HCT116 (cell line): ENCODE measurements around the gene GPRC5B. TPM values are rescaled to one million over a fixed set of nuclear protein-coding genes. Genes with fewer than 3 reads are reported as not detected.

Experiments
- ATAC-seq: fragments of 200-7000 bp; cut with Tn5 transposase; 2 replicates; pipeline ENCODE4 v1.9.1; 2020; ENCODE audit warnings: mild to moderate bottlenecking, moderate library complexity
- BruUV-seq: library from RNA; stranded (reverse); fragments of 400-500 nt; replicated peaks from 2 replicates; lab custom pipeline; 2021; lab: Mats Ljungman, UMichigan
- CTCF ChIA-PET: fragments of 300-600 bp; sonication (Branson Sonifier 250); formaldehyde crosslinking; loops from one replicate; lab custom pipeline; 2021; ENCODE audit warnings: antibody characterized with exemption; lab: Charles Lee
- POLR2A ChIA-PET: fragments of 300-600, 350-600 bp; sonication (Branson Sonifier 250); formaldehyde crosslinking; loops from one replicate; lab custom pipeline; 2021; ENCODE audit warnings: antibody characterized with exemption; lab: Charles Lee
- RAD21 ChIA-PET, 2 experiments: fragments of 300-600 bp; sonication (Branson Sonifier 250); formaldehyde crosslinking; loops; one replicate each; lab custom pipeline; 2023; ENCODE audit warnings: low total read pairs in 2 of 2; ENCODE audit not compliant: uncharacterized antibody in 2 of 2, unreplicated experiment in 2 of 2, low non-redundant PET in 1 of 2; lab: Charles Lee
- DNase-seq: peaks from one replicate; pipeline ENCODE4 v3.0.0-alpha.2; 2010; ENCODE audit warnings: low read depth, low spot score
- H2AFZ ChIP-seq: fragments of 200-600 bp; shearing (Covaris generic), sonication (generic); 2 replicates; pipeline ENCODE4 v1.6.1; 2017; ENCODE audit warnings: low read depth, mixed run types, mixed read lengths, antibody characterized with exemption, low read length; ENCODE audit not compliant: poor library complexity, severe bottlenecking
- H3K27ac ChIP-seq: 2 replicates; pipeline ENCODE4 v1.5.1; 2012; ENCODE audit warnings: low read depth, low read length
- H3K27me3 ChIP-seq: fragments of 200-600 bp; sonication (generic); 2 replicates; pipeline ENCODE4 v1.6.1; 2016; ENCODE audit warnings: mixed run types, low read length, mixed read lengths; ENCODE audit not compliant: insufficient read depth
- H3K36me3 ChIP-seq, 2 experiments: fragments of 200-500 bp in 1 of 2; fragments of 200-600 bp in 1 of 2; sonication (Bioruptor generic) in 1 of 2; sonication (generic) in 1 of 2; 2 replicates each; pipeline versions ENCODE4 v1.5.1 to v1.6.1; 2014 to 2016; ENCODE audit warnings: low read length in 2 of 2, inconsistent platforms in 1 of 2, mixed read lengths in 1 of 2, mixed run types in 1 of 2; ENCODE audit not compliant: insufficient read depth in 2 of 2, control insufficient read depth in 1 of 2
- H3K4me1 ChIP-seq, 2 experiments: fragments of 200-600 bp in 1 of 2; sonication (generic) in 1 of 2; 2 replicates each; pipeline versions ENCODE4 v1.5.1 to v1.6.1; 2012 to 2017; ENCODE audit warnings: low read length in 2 of 2, inconsistent platforms in 1 of 2, mild to moderate bottlenecking in 1 of 2, mixed read lengths in 1 of 2, mixed run types in 1 of 2, moderate library complexity in 1 of 2; ENCODE audit not compliant: insufficient read depth in 2 of 2, control insufficient read depth in 1 of 2
- H3K4me2 ChIP-seq: fragments of 200-600 bp; sonication (generic); 2 replicates; pipeline ENCODE4 v1.6.1; 2017; ENCODE audit warnings: mixed run types, low read length, mixed read lengths
- H3K4me3 ChIP-seq, 2 experiments: fragments of 200-600 bp in 1 of 2; sonication (generic) in 1 of 2; replicated peaks in 1 of 2; 2 replicates each; pipeline ENCODE4 v1.5.1; 2011 to 2016; ENCODE audit warnings: low read length in 2 of 2, control low read depth in 1 of 2, low read depth in 1 of 2, mild to moderate bottlenecking in 1 of 2, mixed read lengths in 1 of 2, mixed run types in 1 of 2
- H3K79me2 ChIP-seq: fragments of 200-600 bp; sonication (generic); 2 replicates; pipeline ENCODE4 v1.6.1; 2017; ENCODE audit warnings: mild to moderate bottlenecking, mixed run types, low read length, moderate library complexity, mixed read lengths; ENCODE audit not compliant: insufficient read depth
- H3K9ac ChIP-seq: fragments of 200-600 bp; sonication (generic); 2 replicates; pipeline ENCODE4 v1.6.1; 2016; ENCODE audit warnings: low read length, mixed read lengths
- H3K9me2 ChIP-seq: fragments of 200-600 bp; sonication (generic), shearing (Covaris generic); 2 replicates; pipeline ENCODE4 v1.6.1; 2017; ENCODE audit warnings: mixed run types, mild to moderate bottlenecking, moderate library complexity; ENCODE audit not compliant: insufficient read depth
- H3K9me3 ChIP-seq, 2 experiments: fragments of 200-500 bp in 1 of 2; fragments of 200-600 bp in 1 of 2; sonication (Bioruptor generic) in 1 of 2; sonication (generic) in 1 of 2; 2 replicates each; pipeline ENCODE4 v1.6.1; 2014 to 2017; ENCODE audit warnings: low read length in 2 of 2, mixed read lengths in 2 of 2, inconsistent platforms in 1 of 2, low read depth in 1 of 2, mild to moderate bottlenecking in 1 of 2, mixed run types in 1 of 2, moderate library complexity in 1 of 2; ENCODE audit not compliant: control insufficient read depth in 1 of 2, insufficient read depth in 1 of 2
- H4K20me1 ChIP-seq: fragments of 200-600 bp; sonication (generic), shearing (Covaris generic); 2 replicates; pipeline ENCODE4 v1.6.1; 2017; ENCODE audit warnings: mixed run types, mild to moderate bottlenecking, moderate library complexity; ENCODE audit not compliant: insufficient read depth
- EGR1 ChIP-seq: IDR thresholded peaks from 2 replicates; pipeline ENCODE4 v1.6.1; 2012; ENCODE audit warnings: low read depth
- EZH2 ChIP-seq: fragments of 200-600 bp; sonication (generic); IDR thresholded peaks from 2 replicates; pipeline ENCODE4 v1.6.1; 2017; ENCODE audit warnings: antibody characterized with exemption, mixed run types
- JUND ChIP-seq: IDR thresholded peaks from 2 replicates; pipeline ENCODE4 v1.6.1; 2012
- POLR2A ChIP-seq: IDR thresholded peaks from 2 replicates; pipeline ENCODE4 v1.7.0; 2011; ENCODE audit warnings: borderline replicate concordance; ENCODE audit not compliant: insufficient read depth, insufficient read length; ENCODE audit errors: extremely low read depth
- RAD21 ChIP-seq: IDR thresholded peaks from 2 replicates; pipeline ENCODE4 v1.6.1; 2012; ENCODE audit warnings: low read depth, mild to moderate bottlenecking
- TCF7L2 ChIP-seq: IDR thresholded peaks from 2 replicates; pipeline ENCODE4 v1.7.0; 2011; ENCODE audit warnings: borderline replicate concordance, inconsistent platforms; ENCODE audit not compliant: insufficient read depth, insufficient read length; ENCODE audit errors: extremely low read depth
- YY1 ChIP-seq: IDR thresholded peaks from 2 replicates; pipeline ENCODE4 v1.6.1; 2011; ENCODE audit warnings: low read length, low read depth, moderate library complexity, mild to moderate bottlenecking; ENCODE audit not compliant: insufficient replicate concordance; ENCODE audit errors: extremely low read depth
- ZFX ChIP-seq: fragments of 450-650 bp; IDR thresholded peaks from 2 replicates; pipeline ENCODE4 v1.6.1; 2017
- ZNF274 ChIP-seq: fragments of 200-500 bp; sonication (Bioruptor generic); IDR thresholded peaks from 2 replicates; pipeline ENCODE4 v1.6.1; 2014; ENCODE audit warnings: mild to moderate bottlenecking, low read depth, low read length, inconsistent platforms
- intact Hi-C: fragments of 100-400 bp; cut with micrococcal nuclease; formaldehyde crosslinking; loops from 2 replicates; pipeline ENCODE4 v1.10.0; 2022
- total RNA-seq: library from RNA; stranded (reverse); gene quantifications from one replicate; pipeline ENCODE4 v1.2.1, GENCODE V29; 2021; ENCODE audit not compliant: unreplicated experiment
- TF ChIP-seq, protein P1 (sequence below): IDR thresholded peaks from 2 replicates; pipeline ENCODE4 v1.6.1; 2012; ENCODE audit warnings: low read depth
- TF ChIP-seq, protein P2 (sequence below): IDR thresholded peaks from 2 replicates; pipeline ENCODE4 v1.6.1; 2012

The GPRC5B gene
- total RNA-seq, 1 experiment from 2014 or later = 7.2 TPM

DNA sequence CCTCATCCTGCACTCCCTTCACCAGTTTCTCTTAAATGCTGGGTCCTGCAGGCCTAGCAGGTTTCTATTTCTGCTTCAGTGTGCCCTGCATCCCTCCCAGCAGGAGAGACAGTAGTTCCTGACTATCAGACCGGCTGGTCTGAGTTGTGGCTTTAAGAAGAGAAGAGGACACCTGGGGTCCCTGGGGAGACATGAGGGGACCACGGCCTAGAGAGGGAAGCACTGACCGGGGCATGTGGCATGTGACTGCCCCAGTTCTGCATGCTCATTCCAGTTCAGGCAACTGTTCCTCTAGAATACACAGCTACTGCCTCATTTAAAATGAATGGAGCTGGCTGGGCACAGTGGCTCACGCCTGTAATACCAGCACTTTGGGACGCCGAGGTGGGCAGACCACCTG is 61.3 kb downstream of the GPRC5B start:
- no peak overlapping the region for H3K9ac ChIP-seq
- no peak for ATAC-seq
- intact Hi-C loops = no loop called here
- POLR2A ChIA-PET = no interaction called here
- no peaks in the 10 kb centered on the region for H4K20me1 ChIP-seq
- no peaks in the 10 kb centered on the region for H3K4me1 ChIP-seq
- RAD21 ChIA-PET = no interaction called here
- no peaks in the 10 kb centered on the region for H3K79me2 ChIP-seq
- TF ChIP-seq, protein P1, sequence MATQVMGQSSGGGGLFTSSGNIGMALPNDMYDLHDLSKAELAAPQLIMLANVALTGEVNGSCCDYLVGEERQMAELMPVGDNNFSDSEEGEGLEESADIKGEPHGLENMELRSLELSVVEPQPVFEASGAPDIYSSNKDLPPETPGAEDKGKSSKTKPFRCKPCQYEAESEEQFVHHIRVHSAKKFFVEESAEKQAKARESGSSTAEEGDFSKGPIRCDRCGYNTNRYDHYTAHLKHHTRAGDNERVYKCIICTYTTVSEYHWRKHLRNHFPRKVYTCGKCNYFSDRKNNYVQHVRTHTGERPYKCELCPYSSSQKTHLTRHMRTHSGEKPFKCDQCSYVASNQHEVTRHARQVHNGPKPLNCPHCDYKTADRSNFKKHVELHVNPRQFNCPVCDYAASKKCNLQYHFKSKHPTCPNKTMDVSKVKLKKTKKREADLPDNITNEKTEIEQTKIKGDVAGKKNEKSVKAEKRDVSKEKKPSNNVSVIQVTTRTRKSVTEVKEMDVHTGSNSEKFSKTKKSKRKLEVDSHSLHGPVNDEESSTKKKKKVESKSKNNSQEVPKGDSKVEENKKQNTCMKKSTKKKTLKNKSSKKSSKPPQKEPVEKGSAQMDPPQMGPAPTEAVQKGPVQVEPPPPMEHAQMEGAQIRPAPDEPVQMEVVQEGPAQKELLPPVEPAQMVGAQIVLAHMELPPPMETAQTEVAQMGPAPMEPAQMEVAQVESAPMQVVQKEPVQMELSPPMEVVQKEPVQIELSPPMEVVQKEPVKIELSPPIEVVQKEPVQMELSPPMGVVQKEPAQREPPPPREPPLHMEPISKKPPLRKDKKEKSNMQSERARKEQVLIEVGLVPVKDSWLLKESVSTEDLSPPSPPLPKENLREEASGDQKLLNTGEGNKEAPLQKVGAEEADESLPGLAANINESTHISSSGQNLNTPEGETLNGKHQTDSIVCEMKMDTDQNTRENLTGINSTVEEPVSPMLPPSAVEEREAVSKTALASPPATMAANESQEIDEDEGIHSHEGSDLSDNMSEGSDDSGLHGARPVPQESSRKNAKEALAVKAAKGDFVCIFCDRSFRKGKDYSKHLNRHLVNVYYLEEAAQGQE = no peak
- TF ChIP-seq RAD21 (no peak), EGR1 (no peak), ZFX (no peak), YY1 (no peak), TCF7L2 (no peak), ZNF274 (no peak), JUND (no peak), EZH2 (no peak), POLR2A (no peak)
- TF ChIP-seq, protein P2, sequence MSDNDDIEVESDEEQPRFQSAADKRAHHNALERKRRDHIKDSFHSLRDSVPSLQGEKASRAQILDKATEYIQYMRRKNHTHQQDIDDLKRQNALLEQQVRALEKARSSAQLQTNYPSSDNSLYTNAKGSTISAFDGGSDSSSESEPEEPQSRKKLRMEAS = no peak
- H3K9me3 ChIP-seq = no peaks in the 10 kb centered on the region
- CTCF ChIA-PET = no interaction called here
- H3K27ac ChIP-seq = no peak overlapping the region
- H3K27me3 ChIP-seq = no peaks in the 10 kb centered on the region
- H3K4me2 ChIP-seq = no peak overlapping the region
- H3K4me3 ChIP-seq = no peak overlapping the region
- BruUV-seq = no TSS peak
- H3K36me3 ChIP-seq = no peaks in the 10 kb centered on the region
- no peak for DNase-seq
- H3K9me2 ChIP-seq = no peaks in the 10 kb centered on the region
- H2AFZ ChIP-seq = no peak overlapping the region
